Erythroblast (primary cell): ENCODE results near the gene RAX.

Source experiments
- GATA1 ChIP-seq: IDR thresholded peaks from 2 replicates; pipeline ENCODE4 v1.6.1; 2011; ENCODE audit warnings: low read depth, mild to moderate bottlenecking, control low read depth, low read length, moderate library complexity
- POLR2A ChIP-seq: IDR thresholded peaks from 2 replicates; pipeline ENCODE4 v1.6.1; 2011; ENCODE audit warnings: mild to moderate bottlenecking, low read length

DNA sequence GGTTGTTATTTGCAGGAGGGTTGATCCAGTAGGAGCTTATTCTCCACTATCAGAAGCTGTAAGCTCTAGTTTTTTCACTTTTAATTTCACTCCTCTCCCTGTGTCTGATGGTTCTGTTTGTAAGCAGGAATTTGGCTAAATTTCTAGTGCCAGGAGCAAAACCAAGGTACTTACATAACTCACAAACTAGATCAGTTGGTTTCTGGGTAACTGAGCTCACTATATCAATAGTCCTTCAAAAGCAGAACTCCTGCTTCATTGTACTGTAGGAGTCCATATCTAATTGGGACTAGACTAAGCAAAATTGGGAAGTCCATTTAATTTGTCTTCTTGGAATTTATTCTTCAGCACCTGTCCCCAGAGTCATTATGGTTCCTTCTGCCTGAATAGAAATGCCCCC, 20.1 kb upstream of the RAX start:
- TF ChIP-seq POLR2A (no peak), GATA1 (no peak)
